WTC11 (cell line): ENCODE results near the gene SEC11A. TPM values are rescaled to one million over a fixed set of nuclear protein-coding genes. Genes with fewer than 3 reads are reported as not detected.

Experiments
- ATAC-seq: fragments of 200-7000 bp; cut with Tn5 transposase; 2 replicates; pipeline ENCODE4 v1.10.0; 2021; ENCODE audit warnings: mild to moderate bottlenecking, moderate library complexity
- CTCF ChIA-PET: fragments of 300-600 bp; sonication (Branson Sonifier 250); formaldehyde crosslinking; loops from one replicate; lab custom pipeline; 2021; ENCODE audit warnings: antibody characterized with exemption; lab: Charles Lee
- POLR2A ChIA-PET: fragments of 350-600 bp; sonication (Branson Sonifier 250); formaldehyde crosslinking; loops from one replicate; lab custom pipeline; 2021; ENCODE audit warnings: antibody characterized with exemption; lab: Charles Lee
- DNase-seq: peaks from one replicate; pipeline ENCODE4 v3.0.0; 2021; ENCODE audit warnings: low spot score
- H3K27ac Mint-ChIP-seq: 2 replicates; pipeline ENCODE4 v1.8.0; 2021; ENCODE audit warnings: mixed read lengths
- H3K27me3 Mint-ChIP-seq: 2 replicates; pipeline ENCODE4 v1.8.0; 2021; ENCODE audit warnings: low read depth, mild to moderate bottlenecking, moderate library complexity, mixed read lengths
- H3K36me3 Mint-ChIP-seq: 2 replicates; pipeline ENCODE4 v1.8.0; 2021; ENCODE audit warnings: mixed read lengths
- H3K4me1 Mint-ChIP-seq: 2 replicates; pipeline ENCODE4 v1.8.0; 2022; ENCODE audit warnings: mixed read lengths
- H3K4me3 Mint-ChIP-seq: 2 replicates; pipeline ENCODE4 v1.8.0; 2021; ENCODE audit warnings: mild to moderate bottlenecking, moderate library complexity, mixed read lengths
- H3K9me3 Mint-ChIP-seq: 2 replicates; pipeline ENCODE4 v1.8.0; 2021; ENCODE audit warnings: mixed read lengths
- CBFB ChIP-seq: sonication (generic); formaldehyde crosslinking; IDR thresholded peaks from 2 replicates; pipeline ENCODE4 v1.8.1; 2022; ENCODE audit warnings: mild to moderate bottlenecking, low read depth, missing genetic modification reagents
- ELF4 ChIP-seq: sonication (generic); formaldehyde crosslinking; IDR thresholded peaks from 2 replicates; pipeline ENCODE4 v1.8.1; 2022; ENCODE audit warnings: low read depth, mild to moderate bottlenecking, moderate library complexity, missing genetic modification reagents
- EMX1 ChIP-seq: fragments of 250-450 bp; sonication (Bioruptor Pico); IDR thresholded peaks from 2 replicates; pipeline ENCODE4 v1.8.0; 2021; ENCODE audit warnings: mild to moderate bottlenecking
- FOXJ3 ChIP-seq: sonication (generic); formaldehyde crosslinking; IDR thresholded peaks from 2 replicates; pipeline ENCODE4 v1.9.0; 2021; ENCODE audit warnings: missing genetic modification reagents, mild to moderate bottlenecking, borderline replicate concordance
- GABPB1 ChIP-seq: sonication (generic); formaldehyde crosslinking; IDR thresholded peaks from 2 replicates; pipeline ENCODE4 v1.8.1; 2023; ENCODE audit warnings: mild to moderate bottlenecking, missing genetic modification reagents
- HMGA2 ChIP-seq: fragments of 250-450 bp; sonication (Bioruptor Pico); IDR thresholded peaks from 2 replicates; pipeline ENCODE4 v1.4.0; 2021; ENCODE audit warnings: mild to moderate bottlenecking, moderate library complexity
- IRF2 ChIP-seq: sonication (generic); formaldehyde crosslinking; IDR thresholded peaks from 2 replicates; pipeline ENCODE4 v1.8.0; 2022; ENCODE audit warnings: low read depth, missing genetic modification reagents, borderline replicate concordance
- MYBL2 ChIP-seq: sonication (generic); formaldehyde crosslinking; IDR thresholded peaks from 2 replicates; pipeline ENCODE4 v1.8.1; 2023; ENCODE audit warnings: mild to moderate bottlenecking, moderate library complexity, missing genetic modification reagents
- NFATC4 ChIP-seq: fragments of 250-450 bp; sonication (Bioruptor Pico); IDR thresholded peaks from 2 replicates; pipeline ENCODE4 v1.9.0; 2021; ENCODE audit warnings: mild to moderate bottlenecking
- NFE2L1 ChIP-seq: sonication (generic); formaldehyde crosslinking; IDR thresholded peaks from 2 replicates; pipeline ENCODE4 v1.8.1; 2023; ENCODE audit warnings: missing genetic modification reagents
- PRRX2 ChIP-seq: fragments of 250-450 bp; sonication (Bioruptor Pico); IDR thresholded peaks from 2 replicates; pipeline ENCODE4 v1.8.0; 2021; ENCODE audit warnings: mild to moderate bottlenecking
- TP53 ChIP-seq: sonication (generic); formaldehyde crosslinking; IDR thresholded peaks from 2 replicates; pipeline ENCODE4 v1.8.1; 2023; ENCODE audit warnings: mild to moderate bottlenecking, missing genetic modification reagents
- ZNF121 ChIP-seq: sonication (generic); formaldehyde crosslinking; IDR thresholded peaks from 2 replicates; pipeline ENCODE4 v1.8.0; 2023; ENCODE audit warnings: missing genetic modification reagents
- total RNA-seq: library from RNA; stranded (reverse); gene quantifications from 3 replicates; pipeline ENCODE4 v1.2.3, GENCODE V29; 2021
- TF ChIP-seq, protein P1 (sequence below): fragments of 250-450 bp; sonication (Bioruptor Pico); IDR thresholded peaks from 2 replicates; pipeline ENCODE4 v2.1.2; 2022; ENCODE audit warnings: mild to moderate bottlenecking, moderate library complexity
- TF ChIP-seq, protein P2 (sequence below): sonication (generic); formaldehyde crosslinking; IDR thresholded peaks from 2 replicates; pipeline ENCODE4 v1.8.1; 2022; ENCODE audit warnings: low read depth, mild to moderate bottlenecking, moderate library complexity, missing genetic modification reagents, borderline replicate concordance
- TF ChIP-seq, protein P3 (sequence below): fragments of 250-450 bp; sonication (Bioruptor Pico); IDR thresholded peaks from 2 replicates; pipeline ENCODE4 v1.9.0; 2021; ENCODE audit warnings: mild to moderate bottlenecking
- TF ChIP-seq, protein P4 (sequence below): sonication (generic); formaldehyde crosslinking; IDR thresholded peaks from 2 replicates; pipeline ENCODE4 v1.8.0; 2022; ENCODE audit warnings: missing genetic modification reagents
- TF ChIP-seq, protein P5 (sequence below): fragments of 250-450 bp; sonication (Bioruptor Pico); conservative IDR thresholded peaks from 2 replicates; pipeline ENCODE4 v1.9.0; 2021; ENCODE audit warnings: mild to moderate bottlenecking

Gene SEC11A
- total RNA-seq, 1 experiment from 2014 or later, result 214 TPM

DNA sequence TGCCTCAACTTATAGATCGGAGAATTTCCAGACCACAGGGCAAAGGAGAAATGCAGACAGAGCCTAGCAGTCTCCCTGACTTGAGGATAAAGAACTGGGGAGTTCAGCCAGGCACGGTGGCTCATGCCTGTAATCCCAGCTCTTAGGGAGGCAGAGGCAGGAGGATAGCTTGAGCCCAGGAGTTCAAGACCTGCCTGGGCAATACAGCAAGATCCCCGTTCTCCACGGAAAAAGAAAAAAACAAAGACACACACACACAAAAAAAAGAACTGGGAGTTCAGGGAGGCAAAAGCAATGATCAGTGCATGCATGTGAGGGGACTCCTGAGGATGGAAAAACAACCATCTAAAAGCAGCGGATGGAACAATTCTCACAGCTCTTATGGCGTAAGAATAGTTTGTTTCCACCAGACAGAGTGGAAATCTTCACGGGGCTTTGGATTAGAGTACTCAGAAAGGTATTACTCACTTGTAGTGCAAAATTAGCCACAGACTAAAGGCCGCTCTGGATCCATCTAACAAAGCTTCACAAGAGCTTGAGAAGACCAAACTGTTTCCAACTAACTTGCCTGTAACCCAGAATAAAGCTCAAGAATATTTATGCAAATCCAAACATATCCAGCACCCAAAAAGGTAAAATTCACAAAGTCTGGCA lies 16.3 kb downstream of the SEC11A start:
- Mint-ChIP-seq H3K36me3 (no peaks in the 10 kb centered on the region), H3K4me1 (0 out of 2 replicates have a peak, but pooled peaks cover 2% of the 10 kb centered on the region), H3K4me3 (no peak overlapping the region), H3K27ac (peak overlapping the region; percentile 61), H3K27me3 (no peaks in the 10 kb centered on the region), H3K9me3 (no peaks in the 10 kb centered on the region)
- DNase-seq, result no peak
- TF ChIP-seq, protein P1, sequence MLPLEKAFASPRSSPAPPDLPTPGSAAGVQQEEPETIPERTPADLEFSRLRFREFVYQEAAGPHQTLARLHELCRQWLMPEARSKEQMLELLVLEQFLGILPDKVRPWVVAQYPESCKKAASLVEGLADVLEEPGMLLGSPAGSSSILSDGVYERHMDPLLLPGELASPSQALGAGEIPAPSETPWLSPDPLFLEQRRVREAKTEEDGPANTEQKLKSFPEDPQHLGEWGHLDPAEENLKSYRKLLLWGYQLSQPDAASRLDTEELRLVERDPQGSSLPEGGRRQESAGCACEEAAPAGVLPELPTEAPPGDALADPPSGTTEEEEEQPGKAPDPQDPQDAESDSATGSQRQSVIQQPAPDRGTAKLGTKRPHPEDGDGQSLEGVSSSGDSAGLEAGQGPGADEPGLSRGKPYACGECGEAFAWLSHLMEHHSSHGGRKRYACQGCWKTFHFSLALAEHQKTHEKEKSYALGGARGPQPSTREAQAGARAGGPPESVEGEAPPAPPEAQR (CRISPR knock-in tag), result no peak
- TF ChIP-seq TP53 (CRISPR knock-in tag) (no peak), ZNF121 (CRISPR knock-in tag) (peak; percentile 91), NFE2L1 (no peak), CBFB (no peak), ELF4 (no peak)
- TF ChIP-seq, protein P2, sequence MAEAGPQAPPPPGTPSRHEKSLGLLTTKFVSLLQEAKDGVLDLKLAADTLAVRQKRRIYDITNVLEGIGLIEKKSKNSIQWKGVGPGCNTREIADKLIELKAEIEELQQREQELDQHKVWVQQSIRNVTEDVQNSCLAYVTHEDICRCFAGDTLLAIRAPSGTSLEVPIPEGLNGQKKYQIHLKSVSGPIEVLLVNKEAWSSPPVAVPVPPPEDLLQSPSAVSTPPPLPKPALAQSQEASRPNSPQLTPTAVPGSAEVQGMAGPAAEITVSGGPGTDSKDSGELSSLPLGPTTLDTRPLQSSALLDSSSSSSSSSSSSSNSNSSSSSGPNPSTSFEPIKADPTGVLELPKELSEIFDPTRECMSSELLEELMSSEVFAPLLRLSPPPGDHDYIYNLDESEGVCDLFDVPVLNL (CRISPR knock-in tag), result no peak
- ChIA-PET CTCF (interaction anchor here (1.1 kb wide), 1 partner anchor 112 kb away, joined by 4 read pairs; no protein-coding TSS in a partner anchor), POLR2A (interaction anchor here (0.6 kb wide), 1 partner anchor 76 kb away, joined by 3 read pairs; no protein-coding TSS in a partner anchor)
- ATAC-seq, result no peak

DNA sequence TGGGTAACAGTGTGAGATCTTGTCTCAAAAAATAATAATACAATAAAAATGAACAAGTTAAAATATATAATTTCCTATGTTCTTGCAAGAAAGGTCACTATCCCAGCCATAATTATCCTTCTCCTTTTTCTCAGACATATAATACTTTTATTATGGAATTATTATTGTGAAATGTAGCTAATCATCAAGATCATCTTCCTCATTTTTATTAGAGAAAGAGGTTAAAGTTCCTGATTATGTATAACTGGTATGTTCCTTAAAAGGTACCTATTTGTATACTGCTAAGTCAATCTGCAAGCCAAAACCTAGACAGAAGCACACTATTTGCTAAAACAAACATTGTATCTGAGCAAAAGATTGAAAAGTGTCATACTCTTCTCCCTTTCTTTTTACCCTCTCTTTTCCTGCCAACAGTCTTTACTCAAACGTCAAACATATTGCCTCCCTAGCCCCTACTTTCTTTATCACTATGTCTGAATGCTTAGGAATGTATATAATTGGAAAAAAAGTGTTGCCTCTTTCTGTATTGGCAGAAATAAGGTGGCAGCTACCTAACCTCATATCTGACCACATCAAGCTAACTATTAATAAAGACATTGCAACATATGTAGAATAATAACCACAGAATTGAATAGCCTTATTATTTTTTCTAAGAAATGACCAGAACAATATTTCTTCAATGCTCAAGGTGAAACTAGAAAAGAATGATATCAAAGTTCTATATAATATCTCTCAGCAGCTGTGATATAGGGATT lies 18.5 kb downstream of the SEC11A start:
- ATAC-seq (no peak), DNase-seq (no peak)
- ChIA-PET POLR2A (interaction anchor here (0.6 kb wide), 1 partner anchor 60 kb away, joined by 4 read pairs; no protein-coding TSS in a partner anchor), CTCF (interaction anchor here (0.6 kb wide), 1 partner anchor 91 kb away, joined by 3 read pairs; no protein-coding TSS in a partner anchor)
- no peak for TF ChIP-seq FOXJ3 (CRISPR knock-in tag)
- TF ChIP-seq, protein P3, sequence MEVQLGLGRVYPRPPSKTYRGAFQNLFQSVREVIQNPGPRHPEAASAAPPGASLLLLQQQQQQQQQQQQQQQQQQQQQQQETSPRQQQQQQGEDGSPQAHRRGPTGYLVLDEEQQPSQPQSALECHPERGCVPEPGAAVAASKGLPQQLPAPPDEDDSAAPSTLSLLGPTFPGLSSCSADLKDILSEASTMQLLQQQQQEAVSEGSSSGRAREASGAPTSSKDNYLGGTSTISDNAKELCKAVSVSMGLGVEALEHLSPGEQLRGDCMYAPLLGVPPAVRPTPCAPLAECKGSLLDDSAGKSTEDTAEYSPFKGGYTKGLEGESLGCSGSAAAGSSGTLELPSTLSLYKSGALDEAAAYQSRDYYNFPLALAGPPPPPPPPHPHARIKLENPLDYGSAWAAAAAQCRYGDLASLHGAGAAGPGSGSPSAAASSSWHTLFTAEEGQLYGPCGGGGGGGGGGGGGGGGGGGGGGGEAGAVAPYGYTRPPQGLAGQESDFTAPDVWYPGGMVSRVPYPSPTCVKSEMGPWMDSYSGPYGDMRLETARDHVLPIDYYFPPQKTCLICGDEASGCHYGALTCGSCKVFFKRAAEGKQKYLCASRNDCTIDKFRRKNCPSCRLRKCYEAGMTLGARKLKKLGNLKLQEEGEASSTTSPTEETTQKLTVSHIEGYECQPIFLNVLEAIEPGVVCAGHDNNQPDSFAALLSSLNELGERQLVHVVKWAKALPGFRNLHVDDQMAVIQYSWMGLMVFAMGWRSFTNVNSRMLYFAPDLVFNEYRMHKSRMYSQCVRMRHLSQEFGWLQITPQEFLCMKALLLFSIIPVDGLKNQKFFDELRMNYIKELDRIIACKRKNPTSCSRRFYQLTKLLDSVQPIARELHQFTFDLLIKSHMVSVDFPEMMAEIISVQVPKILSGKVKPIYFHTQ (CRISPR knock-in tag), result no peak
- no peak for TF ChIP-seq HMGA2 (CRISPR knock-in tag)
- no peak for TF ChIP-seq EMX1 (CRISPR knock-in tag)
- no peak for TF ChIP-seq PRRX2 (CRISPR knock-in tag)
- TF ChIP-seq MYBL2, result no peak
- Mint-ChIP-seq H3K27me3 (no peaks in the 10 kb centered on the region), H3K4me1 (no peaks in the 10 kb centered on the region), H3K9me3 (no peaks in the 10 kb centered on the region), H3K27ac (peak overlapping the region; percentile 11; the same call in 1 of the 2 replicates), H3K4me3 (no peak overlapping the region), H3K36me3 (peaks cover under 1% of the 10 kb centered on the region; the same call in 1 of the 2 replicates)

DNA sequence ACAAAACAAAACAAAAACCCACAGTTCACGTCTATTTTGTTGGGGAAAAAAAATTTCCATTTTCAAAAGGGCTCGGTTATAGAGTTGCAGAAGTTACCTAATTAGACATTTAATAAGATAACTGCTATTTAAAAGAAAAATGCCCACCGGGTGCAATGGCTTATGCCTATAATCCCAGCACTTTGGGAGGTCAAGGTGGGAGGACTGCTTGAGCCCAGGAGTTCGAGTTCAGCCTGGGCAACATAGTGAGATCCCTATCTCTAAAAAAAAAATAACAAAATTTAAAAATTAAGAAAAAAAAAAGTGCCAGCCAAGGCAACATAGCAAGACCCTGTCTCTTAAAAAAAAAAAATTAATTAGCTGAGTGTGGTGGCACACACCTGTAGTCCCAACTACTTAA lies 19.2 kb downstream of the SEC11A start:
- Mint-ChIP-seq H3K4me3 (no peak overlapping the region), H3K27ac (no peak overlapping the region), H3K4me1 (no peaks in the 10 kb centered on the region), H3K36me3 (peaks cover 4% of the 10 kb centered on the region), H3K27me3 (no peaks in the 10 kb centered on the region), H3K9me3 (no peaks in the 10 kb centered on the region)
- no peak for DNase-seq
- ATAC-seq, result no peak
- ChIA-PET CTCF (interaction anchor here (1.0 to 1.2 kb wide), 2 partner anchors 95 to 121 kb away, joined by 3 to 4 read pairs; partner anchors contain the start of gene ALPK3), POLR2A (interaction anchor here (0.6 kb wide), 1 partner anchor 61 kb away, joined by 4 read pairs; no protein-coding TSS in a partner anchor)
- TF ChIP-seq IRF2 (CRISPR knock-in tag) (no peak), GABPB1 (CRISPR knock-in tag) (no peak), ZNF121 (CRISPR knock-in tag) (0 out of 2 replicates have a peak, but pooled peaks have one; percentile 49), NFATC4 (CRISPR knock-in tag) (no peak)
- TF ChIP-seq, protein P4, sequence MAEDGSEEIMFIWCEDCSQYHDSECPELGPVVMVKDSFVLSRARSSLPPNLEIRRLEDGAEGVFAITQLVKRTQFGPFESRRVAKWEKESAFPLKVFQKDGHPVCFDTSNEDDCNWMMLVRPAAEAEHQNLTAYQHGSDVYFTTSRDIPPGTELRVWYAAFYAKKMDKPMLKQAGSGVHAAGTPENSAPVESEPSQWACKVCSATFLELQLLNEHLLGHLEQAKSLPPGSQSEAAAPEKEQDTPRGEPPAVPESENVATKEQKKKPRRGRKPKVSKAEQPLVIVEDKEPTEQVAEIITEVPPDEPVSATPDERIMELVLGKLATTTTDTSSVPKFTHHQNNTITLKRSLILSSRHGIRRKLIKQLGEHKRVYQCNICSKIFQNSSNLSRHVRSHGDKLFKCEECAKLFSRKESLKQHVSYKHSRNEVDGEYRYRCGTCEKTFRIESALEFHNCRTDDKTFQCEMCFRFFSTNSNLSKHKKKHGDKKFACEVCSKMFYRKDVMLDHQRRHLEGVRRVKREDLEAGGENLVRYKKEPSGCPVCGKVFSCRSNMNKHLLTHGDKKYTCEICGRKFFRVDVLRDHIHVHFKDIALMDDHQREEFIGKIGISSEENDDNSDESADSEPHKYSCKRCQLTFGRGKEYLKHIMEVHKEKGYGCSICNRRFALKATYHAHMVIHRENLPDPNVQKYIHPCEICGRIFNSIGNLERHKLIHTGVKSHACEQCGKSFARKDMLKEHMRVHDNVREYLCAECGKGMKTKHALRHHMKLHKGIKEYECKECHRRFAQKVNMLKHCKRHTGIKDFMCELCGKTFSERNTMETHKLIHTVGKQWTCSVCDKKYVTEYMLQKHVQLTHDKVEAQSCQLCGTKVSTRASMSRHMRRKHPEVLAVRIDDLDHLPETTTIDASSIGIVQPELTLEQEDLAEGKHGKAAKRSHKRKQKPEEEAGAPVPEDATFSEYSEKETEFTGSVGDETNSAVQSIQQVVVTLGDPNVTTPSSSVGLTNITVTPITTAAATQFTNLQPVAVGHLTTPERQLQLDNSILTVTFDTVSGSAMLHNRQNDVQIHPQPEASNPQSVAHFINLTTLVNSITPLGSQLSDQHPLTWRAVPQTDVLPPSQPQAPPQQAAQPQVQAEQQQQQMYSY, result no peak
- TF ChIP-seq, protein P5, sequence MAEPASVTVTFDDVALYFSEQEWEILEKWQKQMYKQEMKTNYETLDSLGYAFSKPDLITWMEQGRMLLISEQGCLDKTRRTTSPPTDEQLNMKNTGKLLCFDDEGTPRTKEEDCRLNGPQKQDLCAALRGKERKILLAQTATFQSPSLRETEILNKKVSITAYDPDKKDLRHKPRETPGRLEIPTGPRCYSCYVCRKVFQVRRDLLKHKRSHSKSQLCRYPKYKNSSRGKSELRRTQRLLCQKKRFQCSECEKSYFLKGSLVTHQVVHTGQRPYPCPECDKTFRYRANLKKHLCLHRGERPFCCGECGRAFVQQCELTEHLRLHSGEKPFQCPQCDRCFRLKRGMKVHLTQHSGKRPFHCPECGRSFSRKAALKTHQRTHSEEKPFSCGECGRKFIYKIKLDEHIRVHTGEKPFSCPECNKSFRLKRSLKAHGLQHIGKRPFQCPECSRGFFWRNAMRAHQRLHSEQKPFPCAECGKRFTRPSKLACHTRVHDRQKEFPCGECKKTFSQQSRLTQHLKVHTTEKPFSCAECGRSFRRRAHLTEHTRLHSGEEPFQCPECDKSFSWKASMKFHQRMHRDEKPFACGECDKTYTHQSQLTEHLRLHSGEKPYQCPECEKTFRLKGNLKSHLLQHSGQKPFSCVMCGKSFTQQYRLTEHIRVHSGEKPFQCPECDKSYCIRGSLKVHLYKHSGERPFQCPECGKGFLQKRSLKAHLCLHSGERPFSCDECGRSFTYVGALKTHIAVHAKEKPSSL (CRISPR knock-in tag), result no peak
